Measurements from ENCODE around the gene CXADR.
"Not testable (repeated sequence)": the region's sequence is repeated elsewhere in the genome, so short reads cannot be mapped to it uniquely, and the experiment has no call there.

Gene CXADR

DNA sequence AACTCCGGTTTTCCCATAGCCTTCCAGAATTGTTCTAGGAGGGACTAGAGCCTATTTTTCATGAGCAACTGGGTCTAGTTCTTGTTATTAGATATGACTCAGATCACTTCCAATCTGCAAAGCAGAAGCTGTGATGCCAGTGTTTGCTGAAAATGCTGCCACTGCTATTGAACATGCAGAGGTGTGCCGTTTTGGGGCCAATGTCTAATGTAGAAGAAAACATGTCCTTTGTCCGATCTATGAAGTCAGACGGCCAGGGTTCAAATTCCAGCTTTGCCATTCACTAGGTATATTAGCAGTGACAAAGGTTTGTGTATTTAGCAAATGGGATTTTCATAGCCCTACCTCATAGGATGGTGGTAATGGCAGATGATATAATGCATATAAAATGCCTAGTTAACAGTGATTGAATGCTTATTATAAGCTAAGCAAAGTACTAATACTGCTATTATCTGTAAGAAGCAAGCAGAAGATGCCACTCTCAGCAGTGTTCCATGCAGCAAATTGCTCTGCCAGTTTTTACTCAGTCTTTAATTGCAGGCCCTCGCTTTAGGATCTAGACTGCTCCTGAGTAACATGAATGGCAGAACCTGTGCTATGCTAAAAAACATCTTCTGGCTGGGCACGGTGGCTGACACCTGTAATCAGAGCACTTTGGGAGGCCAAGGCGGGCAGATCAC is 40.1 kb upstream of the CXADR start:
- TF ChIP-seq, protein P1, sequence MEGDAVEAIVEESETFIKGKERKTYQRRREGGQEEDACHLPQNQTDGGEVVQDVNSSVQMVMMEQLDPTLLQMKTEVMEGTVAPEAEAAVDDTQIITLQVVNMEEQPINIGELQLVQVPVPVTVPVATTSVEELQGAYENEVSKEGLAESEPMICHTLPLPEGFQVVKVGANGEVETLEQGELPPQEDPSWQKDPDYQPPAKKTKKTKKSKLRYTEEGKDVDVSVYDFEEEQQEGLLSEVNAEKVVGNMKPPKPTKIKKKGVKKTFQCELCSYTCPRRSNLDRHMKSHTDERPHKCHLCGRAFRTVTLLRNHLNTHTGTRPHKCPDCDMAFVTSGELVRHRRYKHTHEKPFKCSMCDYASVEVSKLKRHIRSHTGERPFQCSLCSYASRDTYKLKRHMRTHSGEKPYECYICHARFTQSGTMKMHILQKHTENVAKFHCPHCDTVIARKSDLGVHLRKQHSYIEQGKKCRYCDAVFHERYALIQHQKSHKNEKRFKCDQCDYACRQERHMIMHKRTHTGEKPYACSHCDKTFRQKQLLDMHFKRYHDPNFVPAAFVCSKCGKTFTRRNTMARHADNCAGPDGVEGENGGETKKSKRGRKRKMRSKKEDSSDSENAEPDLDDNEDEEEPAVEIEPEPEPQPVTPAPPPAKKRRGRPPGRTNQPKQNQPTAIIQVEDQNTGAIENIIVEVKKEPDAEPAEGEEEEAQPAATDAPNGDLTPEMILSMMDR (IDR thresholded peaks at IDR 0.05): no peak
- no peak for TF ChIP-seq ZFX (IDR thresholded peaks at IDR 0.05; ENCODE audit: borderline replicate concordance)
- no peak overlapping the region for H3K27ac ChIP-seq

DNA sequence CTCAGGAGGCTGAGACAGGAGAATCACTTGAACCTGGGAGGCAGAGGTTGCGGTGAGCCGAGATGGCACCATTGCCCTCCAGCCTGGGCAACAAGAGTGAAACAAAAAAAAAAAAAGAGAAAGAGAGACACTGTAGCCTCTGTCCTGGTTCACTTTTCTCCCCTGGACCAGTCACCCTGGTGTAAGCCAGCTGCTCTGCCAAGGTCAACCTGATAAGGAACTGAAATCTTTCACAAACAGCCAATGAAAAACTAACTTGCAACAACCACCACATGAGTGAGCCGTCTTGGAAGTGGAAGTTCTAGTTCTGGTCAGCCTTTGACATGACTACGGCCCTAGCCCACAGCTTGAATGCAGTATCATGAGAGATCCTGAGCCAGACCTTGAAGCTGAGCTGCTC is 36.8 kb upstream of the CXADR start:
- H3K27ac ChIP-seq: no peak overlapping the region

DNA sequence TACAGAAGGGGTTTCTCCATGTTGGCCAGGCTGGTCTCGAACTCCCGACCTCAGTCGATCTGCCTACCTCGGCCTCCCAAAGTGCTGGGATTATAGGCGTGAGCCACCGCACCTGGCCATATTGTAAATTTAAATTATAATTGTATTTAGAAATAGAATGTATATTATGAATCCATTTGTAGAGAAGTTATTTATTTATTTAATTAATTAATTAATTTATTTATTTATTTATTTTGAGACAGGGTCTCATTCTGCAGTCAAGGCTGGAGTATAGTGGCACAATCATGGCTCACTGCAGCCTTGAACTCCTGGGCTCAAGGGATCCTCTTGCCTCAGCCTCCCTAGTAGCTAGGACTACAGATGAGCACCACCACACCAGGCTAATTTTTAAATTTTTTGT is 34.7 kb upstream of the CXADR start:
- not testable (repeated sequence) for H3K27ac ChIP-seq

More for the DNA sequence above, 36.8 kb upstream of the CXADR start:
- TF ChIP-seq, protein P1 (IDR thresholded peaks at IDR 0.05): no peak
- TF ChIP-seq ZFX (IDR thresholded peaks at IDR 0.05; ENCODE audit: borderline replicate concordance): no peak

DNA sequence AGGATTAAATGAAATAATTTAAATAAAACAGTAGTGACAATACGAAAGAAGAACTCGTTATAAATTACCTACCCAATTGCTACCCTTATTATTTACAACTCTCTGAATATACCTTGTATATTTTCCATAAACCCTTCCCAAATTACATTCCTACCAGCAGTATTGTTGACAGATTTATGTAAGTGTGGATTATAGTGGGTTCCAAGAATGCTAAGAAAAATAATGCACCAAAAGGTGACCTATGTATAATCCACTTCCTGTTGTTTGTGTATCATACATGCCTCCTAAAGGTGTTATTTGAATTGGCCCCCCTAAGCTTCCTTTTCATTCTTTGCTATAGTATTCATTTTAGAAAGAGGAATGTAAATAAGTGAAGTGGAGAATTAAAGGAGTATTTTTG is 33.2 kb upstream of the CXADR start:
- TF ChIP-seq, protein P1 (IDR thresholded peaks at IDR 0.05): no peak
- no peak for TF ChIP-seq ZFX (IDR thresholded peaks at IDR 0.05; ENCODE audit: borderline replicate concordance)
- H3K27ac ChIP-seq: no peak overlapping the region

DNA sequence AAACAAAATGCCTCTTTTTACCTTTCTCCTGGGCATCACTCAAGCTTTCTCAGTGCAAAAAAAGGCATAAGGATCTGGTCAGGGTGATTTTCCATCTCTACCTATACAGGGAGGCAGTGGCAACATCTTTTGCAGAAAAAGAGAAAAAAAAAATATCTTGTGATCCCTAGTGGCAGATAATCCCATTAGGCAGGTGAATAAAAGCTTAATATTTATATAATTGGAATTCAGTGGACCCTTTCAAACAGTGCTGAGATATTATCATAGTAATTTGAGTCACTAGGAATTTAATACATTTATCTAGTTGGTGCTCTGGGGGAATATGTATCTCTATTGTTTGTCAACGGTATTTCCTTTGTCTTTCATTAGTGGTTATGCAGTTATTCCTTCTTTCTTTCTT is 29.9 kb upstream of the CXADR start:
- no peak for TF ChIP-seq ZFX (IDR thresholded peaks at IDR 0.05; ENCODE audit: borderline replicate concordance)
- TF ChIP-seq, protein P1 (IDR thresholded peaks at IDR 0.05): no peak
- no peak overlapping the region for H3K27ac ChIP-seq

DNA sequence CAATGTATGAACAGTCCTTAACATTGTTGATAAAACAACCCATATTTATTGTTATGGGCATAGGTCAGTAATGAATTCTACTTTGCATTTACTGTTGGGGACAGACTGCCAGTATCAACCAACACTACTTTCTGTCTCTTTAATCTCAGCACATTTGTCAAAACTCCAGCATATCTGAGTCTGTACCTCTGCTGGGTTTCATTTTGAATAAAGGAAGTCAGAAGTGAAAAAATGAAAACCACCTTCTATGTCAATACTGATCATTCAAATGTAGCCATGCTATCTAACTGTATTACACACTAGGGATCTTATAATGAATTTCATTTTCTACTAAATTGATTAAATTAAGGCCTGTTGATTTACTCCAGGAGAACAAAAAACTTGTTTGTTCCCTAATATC is 24.2 kb upstream of the CXADR start:
- no peak overlapping the region for H3K27ac ChIP-seq
- no peak for TF ChIP-seq ZFX (IDR thresholded peaks at IDR 0.05; ENCODE audit: borderline replicate concordance)
- TF ChIP-seq, protein P1 (IDR thresholded peaks at IDR 0.05): no peak

DNA sequence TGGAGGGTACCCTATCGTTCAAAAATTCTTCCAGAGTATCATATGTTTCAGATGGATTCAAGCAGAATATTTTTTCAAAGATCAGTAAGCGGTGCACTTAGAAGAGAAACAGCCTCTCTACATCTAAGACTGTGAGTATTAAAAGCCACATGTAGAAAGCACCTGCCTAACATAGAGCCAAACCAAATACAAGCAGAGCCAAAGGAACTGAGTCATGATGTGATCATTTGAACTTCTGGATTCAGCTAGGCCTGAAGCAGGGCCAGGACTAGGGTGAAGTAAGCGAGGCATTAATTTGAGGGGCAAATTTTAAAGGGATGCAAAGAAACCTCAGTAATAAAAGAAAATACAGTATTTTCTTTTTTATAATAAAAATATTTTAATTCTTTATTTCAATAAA is 23.3 kb upstream of the CXADR start:
- H3K27ac ChIP-seq: not testable (repeated sequence)

DNA sequence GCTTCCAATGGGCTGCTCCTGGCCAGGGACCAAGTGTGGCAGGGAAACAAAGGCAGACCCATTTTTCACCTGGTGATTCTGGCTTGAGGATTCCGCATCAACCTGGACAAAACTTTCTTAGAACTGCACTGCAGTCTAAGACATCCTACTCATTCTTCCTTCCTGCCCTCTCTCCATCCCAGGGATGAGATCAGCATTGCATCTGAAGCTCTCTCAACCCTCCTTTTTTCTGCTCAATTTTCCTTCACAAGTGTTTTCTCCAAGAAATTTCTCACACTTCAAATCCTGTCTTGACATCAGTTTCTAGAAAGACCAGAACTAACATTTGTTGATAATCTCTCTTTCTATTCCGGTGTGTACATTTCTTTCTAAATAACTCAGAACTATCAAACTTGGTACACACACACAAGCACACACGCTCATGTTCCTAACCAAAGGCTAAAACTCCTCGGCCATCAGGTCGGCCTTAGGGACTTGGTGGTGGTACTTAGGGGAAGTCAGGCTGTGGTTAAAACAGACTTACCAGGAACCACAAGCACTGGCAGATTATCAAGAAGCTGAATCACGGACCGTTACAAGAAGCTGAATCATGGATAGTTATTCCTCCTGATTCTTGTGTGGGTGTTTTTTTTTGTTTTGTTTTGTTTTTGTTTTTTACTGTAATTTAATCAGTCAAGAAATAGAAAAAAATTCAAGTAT is 21.0 kb upstream of the CXADR start:
- H3K27ac ChIP-seq: no peak overlapping the region
- no peak for TF ChIP-seq ZFX (IDR thresholded peaks at IDR 0.05; ENCODE audit: borderline replicate concordance)
- TF ChIP-seq, protein P1 (IDR thresholded peaks at IDR 0.05): no peak

Measured in 22Rv1 (cell line).